H1 (cell line): ENCODE measurements around the gene CCDC192. TPM values are rescaled to one million over a fixed set of nuclear protein-coding genes. Genes with fewer than 3 reads are reported as not detected.

Experiments
- CTCF ChIA-PET: fragments of 300-600 bp; sonication (Branson Sonifier 250); formaldehyde crosslinking; loops from one replicate; lab custom pipeline; 2021; ENCODE audit not compliant: partially characterized antibody; lab: Charles Lee
- POLR2A ChIA-PET: fragments of 300-600 bp; sonication (Branson Sonifier 250); formaldehyde crosslinking; loops from one replicate; lab custom pipeline; 2021; ENCODE audit warnings: inconsistent platforms; ENCODE audit not compliant: partially characterized antibody; lab: Charles Lee
- DNase-seq, 2 experiments: peaks; one replicate each; pipeline versions ENCODE4 v3.0.0 to v3.0.0-alpha.2; 2010 to 2022; ENCODE audit warnings: low spot score in 2 of 2, low read depth in 1 of 2, mixed read lengths in 1 of 2
- FAIRE-seq: peaks from 2 replicates; lab custom pipeline; 2011; peaks lifted over from hg19 to GRCh38; lab: Jason Lieb, UNC
- H2AFZ ChIP-seq: 2 replicates; pipeline ENCODE4 v1.8.1; 2012; ENCODE audit warnings: low read length, inconsistent platforms
- H2AK5ac ChIP-seq: 2 replicates; pipeline ENCODE4 v1.6.1; 2013; ENCODE audit warnings: low read depth, low read length
- H2BK120ac ChIP-seq: replicated peaks from 2 replicates; pipeline ENCODE3; 2013; ENCODE audit warnings: low read depth, low read length, inconsistent platforms
- H2BK12ac ChIP-seq: 2 replicates; pipeline ENCODE4 v1.6.1; 2013; ENCODE audit warnings: low read depth, low read length
- H2BK15ac ChIP-seq: 2 replicates; pipeline ENCODE4 v1.6.1; 2013; ENCODE audit warnings: low read length
- H2BK20ac ChIP-seq: 2 replicates; pipeline ENCODE4 v1.6.1; 2013; ENCODE audit warnings: low read length
- H2BK5ac ChIP-seq: 2 replicates; pipeline ENCODE4 v1.6.1; 2013; ENCODE audit warnings: low read depth, low read length
- H3K14ac ChIP-seq: 2 replicates; pipeline ENCODE4 v1.6.1; 2013; ENCODE audit warnings: inconsistent platforms; ENCODE audit not compliant: insufficient read length
- H3K18ac ChIP-seq: 2 replicates; pipeline ENCODE4 v1.6.1; 2013; ENCODE audit warnings: low read length; ENCODE audit errors: extremely low read depth
- H3K23ac ChIP-seq: 2 replicates; pipeline ENCODE4 v1.6.1; 2013; ENCODE audit warnings: inconsistent platforms; ENCODE audit not compliant: insufficient read length
- H3K23me2 ChIP-seq: 2 replicates; pipeline ENCODE4 v1.6.1; 2013; ENCODE audit warnings: low read depth, low read length
- H3K27ac ChIP-seq: 2 replicates; pipeline ENCODE4 v1.6.1; 2011; ENCODE audit warnings: low read depth, low read length, inconsistent platforms
- H3K27me3 ChIP-seq, 4 experiments: replicated peaks in 1 of 4; 1 replicate in 1 of 4; 2 replicates in 3 of 4; pipeline versions ENCODE4 v1.6.1 to v1.8.1; 2011 to 2013; ENCODE audit warnings: low read length in 3 of 4, mild to moderate bottlenecking in 3 of 4, inconsistent platforms in 2 of 4, mixed read lengths in 2 of 4, moderate library complexity in 1 of 4; ENCODE audit not compliant: control insufficient read depth in 3 of 4, insufficient read depth in 3 of 4; ENCODE audit errors: extremely low read depth in 1 of 4
- H3K36me3 ChIP-seq, 4 experiments: 2 replicates each; pipeline versions ENCODE4 v1.6.1 to v1.8.1; 2011 to 2013; ENCODE audit warnings: mild to moderate bottlenecking in 4 of 4, low read length in 3 of 4, moderate library complexity in 2 of 4, control low read depth in 1 of 4, inconsistent platforms in 1 of 4; ENCODE audit not compliant: insufficient read depth in 4 of 4, control insufficient read depth in 2 of 4
- H3K4ac ChIP-seq: replicated peaks from 2 replicates; pipeline ENCODE3; 2013; ENCODE audit warnings: low read length, low read depth, mixed read lengths, inconsistent platforms; ENCODE audit not compliant: insufficient read length
- H3K4me1 ChIP-seq, 4 experiments: replicated peaks in 1 of 4; 1 replicate in 1 of 4; 2 replicates in 3 of 4; pipeline versions ENCODE4 v1.6.1 to v1.8.1; 2011 to 2013; ENCODE audit warnings: low read length in 3 of 4, inconsistent platforms in 2 of 4, mixed read lengths in 1 of 4; ENCODE audit not compliant: insufficient read depth in 4 of 4, control insufficient read depth in 3 of 4
- H3K4me2 ChIP-seq, 2 experiments: 2 replicates each; pipeline versions ENCODE4 v1.6.1 to v1.8.1; 2011 to 2013; ENCODE audit warnings: low read depth in 2 of 2, low read length in 2 of 2, control low read depth in 1 of 2, inconsistent platforms in 1 of 2, mild to moderate bottlenecking in 1 of 2; ENCODE audit not compliant: insufficient read depth in 1 of 2
- H3K4me3 ChIP-seq, 4 experiments: fragments of 200-600, 300-600 bp in 1 of 4; sonication (generic), shearing (Covaris generic), sonication (Bioruptor Twin) in 1 of 4; 2 replicates each; pipeline versions ENCODE4 v1.5.1 to v1.8.1; 2011 to 2016; ENCODE audit warnings: low read length in 4 of 4, low read depth in 3 of 4, control low read depth in 2 of 4, inconsistent platforms in 2 of 4, mild to moderate bottlenecking in 2 of 4, mixed read lengths in 1 of 4, moderate library complexity in 1 of 4; ENCODE audit not compliant: insufficient read depth in 2 of 4; ENCODE audit errors: extremely low read depth in 1 of 4
- H3K56ac ChIP-seq: replicated peaks from 2 replicates; pipeline ENCODE3; 2013; ENCODE audit warnings: low read depth, mild to moderate bottlenecking, mixed read lengths, low read length, inconsistent platforms; ENCODE audit not compliant: insufficient read length
- H3K79me1 ChIP-seq: 2 replicates; pipeline ENCODE4 v1.6.1; 2013; ENCODE audit warnings: low read depth, low read length, control low read depth
- H3K79me2 ChIP-seq, 2 experiments: 2 replicates each; pipeline versions ENCODE4 v1.6.1 to v1.8.1; 2012 to 2013; ENCODE audit warnings: low read length in 2 of 2, mild to moderate bottlenecking in 2 of 2, inconsistent platforms in 1 of 2; ENCODE audit not compliant: insufficient read depth in 2 of 2, control insufficient read depth in 1 of 2
- H3K9ac ChIP-seq, 4 experiments: replicated peaks in 1 of 4; 1 replicate in 1 of 4; 2 replicates in 3 of 4; pipeline versions ENCODE4 v1.6.1 to v1.8.1; 2011 to 2013; ENCODE audit warnings: low read depth in 3 of 4, low read length in 3 of 4, control low read depth in 2 of 4, mild to moderate bottlenecking in 2 of 4, moderate library complexity in 2 of 4, inconsistent platforms in 1 of 4; ENCODE audit errors: extremely low read depth in 1 of 4
- H3K9me3 ChIP-seq, 2 experiments: 2 replicates each; pipeline versions ENCODE4 v1.6.1 to v1.8.1; 2012 to 2013; ENCODE audit warnings: mild to moderate bottlenecking in 2 of 2, moderate library complexity in 2 of 2, control low read depth in 1 of 2, inconsistent platforms in 1 of 2, low read depth in 1 of 2, low read length in 1 of 2, mixed read lengths in 1 of 2; ENCODE audit not compliant: insufficient read depth in 2 of 2
- H4K20me1 ChIP-seq, 2 experiments: replicated peaks in 1 of 2; 2 replicates each; pipeline versions ENCODE3 to v1.8.1; 2011 to 2013; ENCODE audit warnings: inconsistent platforms in 2 of 2, low read length in 2 of 2, mild to moderate bottlenecking in 1 of 2; ENCODE audit not compliant: insufficient read depth in 2 of 2, control insufficient read depth in 1 of 2
- H4K5ac ChIP-seq: 2 replicates; pipeline ENCODE4 v1.6.1; 2013; ENCODE audit warnings: low read length, low read depth, mixed read lengths, inconsistent platforms; ENCODE audit not compliant: insufficient read length
- H4K8ac ChIP-seq: 2 replicates; pipeline ENCODE4 v1.8.0; 2013; ENCODE audit warnings: mild to moderate bottlenecking, moderate library complexity, low read length, inconsistent platforms; ENCODE audit not compliant: insufficient read depth; ENCODE audit errors: extremely low read depth
- H4K91ac ChIP-seq: replicated peaks from 2 replicates; pipeline ENCODE3; 2013; ENCODE audit warnings: low read length, mixed read lengths, inconsistent platforms; ENCODE audit not compliant: insufficient read length
- CHD1 ChIP-seq: IDR thresholded peaks from 2 replicates; pipeline ENCODE4 v1.6.1; 2012; ENCODE audit warnings: low read depth, low read length, improper control_type of control experiment
- WGBS, 2 experiments: shearing (Covaris generic) in 1 of 2; methylation state at CpG; one replicate each; pipeline versions ENCODE4 v1.1.6 to v1.1.7; 2013 to 2015; ENCODE audit warnings: low lambda C conversion rate in 2 of 2, mixed read lengths in 2 of 2, inconsistent platforms in 1 of 2, low coverage in 1 of 2, missing lambda C conversion rate in 1 of 2; ENCODE audit not compliant: insufficient replicate concordance in 2 of 2, insufficient coverage in 1 of 2, insufficient read length in 1 of 2; ENCODE audit errors: extremely low coverage in 1 of 2, missing lambda C conversion rate in 1 of 2; 5-methylcytosine and 5-hydroxymethylcytosine counted together
- polyA plus RNA-seq, 7 experiments: library from polyadenylated mRNA; depleted of rRNA in 3 of 7; stranded (reverse) in 5 of 7; unstranded in 2 of 7; fragments of >200 nt in 5 of 7; fragments of 200-250 nt in 2 of 7; gene quantifications; 1 replicate in 5 of 7; 2 replicates in 1 of 7; 4 replicates in 1 of 7; pipeline versions ENCODE4 v1.2.1 to v1.2.3, GENCODE V29; 2011 to 2013; ENCODE audit warnings: missing spikeins in 2 of 7, mixed read lengths in 2 of 7
- total RNA-seq: library from RNA; stranded (reverse); fragmentation: NEBNext Ultra II Directional; extraction: Animal tissue kit (Norgen Biotek cat#: 25700); gene quantifications from 2 replicates; pipeline ENCODE4 v1.2.1, GENCODE V29; 2021

Gene CCDC192
- total and polyA plus RNA-seq, 2 of the 8 experiments (the other 6 are each of a cell fraction or from before 2014, with no cell fraction given), result 0.61 TPM; not detected in 1

DNA sequence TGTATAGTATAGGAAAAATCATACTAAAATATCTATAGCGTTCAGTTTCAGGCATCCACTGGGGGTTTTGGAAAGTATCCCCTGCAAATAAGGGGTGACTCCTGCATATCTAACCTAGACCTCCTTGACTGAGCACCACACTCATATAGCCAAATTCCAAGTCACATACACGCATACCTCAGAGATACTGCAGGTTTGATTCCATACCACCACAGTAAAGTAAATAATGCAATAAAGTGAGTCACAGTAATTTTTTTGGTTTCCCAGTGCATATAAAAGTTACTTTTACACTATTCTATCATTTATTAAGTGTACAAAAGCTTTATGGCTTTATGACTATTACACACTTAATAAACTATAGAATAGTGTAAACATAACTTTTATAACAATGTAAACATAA, 151.3 kb downstream of the CCDC192 start:
- H3K23me2 ChIP-seq, result no peaks in the 10 kb centered on the region
- no peak overlapping the region for H2BK120ac ChIP-seq
- no peak overlapping the region for H2AFZ ChIP-seq
- POLR2A ChIA-PET, result no interaction called here
- no peak overlapping the region for H3K4me2 ChIP-seq
- DNase-seq, result no peak
- no peak overlapping the region for H2AK5ac ChIP-seq
- no peak overlapping the region for H2BK5ac ChIP-seq
- no peak for TF ChIP-seq CHD1
- no peak overlapping the region for H4K8ac ChIP-seq
- H3K27me3 ChIP-seq, result no peaks in the 10 kb centered on the region
- H3K36me3 ChIP-seq, result no peaks in the 10 kb centered on the region
- no peaks in the 10 kb centered on the region for H4K20me1 ChIP-seq
- CTCF ChIA-PET, result no interaction called here
- H4K91ac ChIP-seq, result no peak overlapping the region
- H3K18ac ChIP-seq, result no peak overlapping the region
- WGBS, 2 experiments, result 95% methylated on average over 2 of the region's 2 CpGs; no CpG with 5 or more reads in 1 of the 2 experiments
- H3K4me3 ChIP-seq, result no peak overlapping the region
- H3K4me1 ChIP-seq, result no peaks in the 10 kb centered on the region
- no peaks in the 10 kb centered on the region for H3K79me1 ChIP-seq
- no peak overlapping the region for H3K4ac ChIP-seq
- H3K23ac ChIP-seq, result no peak overlapping the region
- H3K9me3 ChIP-seq, result no peaks in the 10 kb centered on the region
- H3K27ac ChIP-seq, result no peak overlapping the region
- no peak overlapping the region for H2BK15ac ChIP-seq
- no peak overlapping the region for H4K5ac ChIP-seq
- FAIRE-seq, result no peak
- H2BK20ac ChIP-seq, result no peak overlapping the region
- H3K56ac ChIP-seq, result no peak overlapping the region
- H3K14ac ChIP-seq, result no peak overlapping the region
- no peak overlapping the region for H3K9ac ChIP-seq
- H3K79me2 ChIP-seq, result no peaks in the 10 kb centered on the region
- no peak overlapping the region for H2BK12ac ChIP-seq
